ENCODE results near the gene HS3ST5. TPM values are rescaled to one million over a fixed set of nuclear protein-coding genes. Genes with fewer than 3 reads are reported as not detected.

HS3ST5 gene
- total and polyA plus RNA-seq, 2 donors = 0.02 to 0.05 TPM

DNA sequence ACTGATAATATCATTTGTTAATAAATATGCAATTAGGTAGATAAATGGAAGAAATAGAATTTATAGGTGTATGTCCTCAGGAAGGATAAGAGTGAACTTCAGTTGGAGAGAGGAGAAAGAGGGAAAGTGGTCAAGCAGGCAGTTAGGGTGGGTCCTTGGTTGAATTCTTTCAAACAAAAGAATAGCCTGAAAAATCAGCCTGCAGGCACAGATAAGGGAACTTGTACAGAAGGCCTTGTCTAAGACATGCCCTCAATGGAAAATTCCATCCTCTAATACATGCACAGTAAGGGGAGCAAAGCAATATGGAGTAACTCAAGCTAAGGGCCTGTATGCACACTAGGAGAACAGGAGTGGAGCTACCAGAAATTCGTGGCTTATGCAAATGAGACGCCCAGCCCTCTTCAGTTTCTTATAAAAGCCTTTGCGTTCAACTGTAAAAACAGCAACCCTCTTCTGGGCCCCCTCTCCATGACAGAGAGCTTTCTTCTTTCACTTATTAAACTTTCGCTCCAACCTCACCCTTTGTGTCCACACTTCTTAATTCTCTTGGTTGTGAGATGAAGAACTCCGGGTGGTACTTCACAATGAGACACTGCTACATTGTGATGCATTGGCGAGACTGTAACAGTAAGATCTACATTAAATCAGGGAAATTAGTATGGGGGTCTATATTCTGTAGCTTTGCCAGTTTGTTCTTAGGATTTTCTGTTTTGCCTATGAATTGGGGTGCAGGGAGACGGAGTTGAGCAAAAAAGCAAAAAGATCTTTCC lies 147.0 kb downstream of the HS3ST5 start:
- WGBS = 87% methylated on average over 7 of the region's 7 CpGs

GRCh38 chr6:114195027-114195365 lies 147.8 kb downstream of the HS3ST5 start:
- H3K36me3 ChIP-seq (ENCODE audit: control insufficient read depth in 2 of 2, insufficient read depth in 2 of 2, low read length in 1 of 2) = no peaks in the 10 kb centered on the region
- H3K4me3 ChIP-seq (ENCODE audit: low read length in 2 of 2) = no peak overlapping the region
- H3K27ac ChIP-seq (ENCODE audit: low read depth in 1 of 2, low read length in 1 of 2) = no peak overlapping the region
- no peaks in the 10 kb centered on the region for H3K27me3 ChIP-seq (ENCODE audit: control insufficient read depth in 2 of 2, insufficient read depth in 1 of 2, low read length in 1 of 2)
- no peaks in the 10 kb centered on the region for H3K9me3 ChIP-seq (ENCODE audit: control insufficient read depth in 2 of 2, insufficient read depth in 1 of 2, low read length in 1 of 2)
- WGBS = 86% methylated on average over 1 of the region's 1 CpG
- H3K4me1 ChIP-seq (ENCODE audit: control insufficient read depth in 2 of 2, insufficient read depth in 2 of 2, low read length in 2 of 2) = no peaks in the 10 kb centered on the region
- DNase-seq (ENCODE audit: low read depth in 6 of 9, low spot score in 9 of 9) = no peak

More for the DNA sequence above, 147.0 kb downstream of the HS3ST5 start:
- no peak overlapping the region for H3K27ac ChIP-seq (ENCODE audit: low read depth in 1 of 2, low read length in 1 of 2)
- H3K4me3 ChIP-seq (ENCODE audit: low read length in 2 of 2) = no peak overlapping the region
- H3K4me1 ChIP-seq (ENCODE audit: control insufficient read depth in 2 of 2, insufficient read depth in 2 of 2, low read length in 2 of 2) = no peaks in the 10 kb centered on the region
- no peaks in the 10 kb centered on the region for H3K9me3 ChIP-seq (ENCODE audit: control insufficient read depth in 2 of 2, insufficient read depth in 1 of 2, low read length in 1 of 2)
- no peak for DNase-seq (ENCODE audit: low read depth in 6 of 9, low spot score in 9 of 9)
- no peaks in the 10 kb centered on the region for H3K27me3 ChIP-seq (ENCODE audit: control insufficient read depth in 2 of 2, insufficient read depth in 1 of 2, low read length in 1 of 2)
- no peaks in the 10 kb centered on the region for H3K36me3 ChIP-seq (ENCODE audit: control insufficient read depth in 2 of 2, insufficient read depth in 2 of 2, low read length in 1 of 2)

DNA sequence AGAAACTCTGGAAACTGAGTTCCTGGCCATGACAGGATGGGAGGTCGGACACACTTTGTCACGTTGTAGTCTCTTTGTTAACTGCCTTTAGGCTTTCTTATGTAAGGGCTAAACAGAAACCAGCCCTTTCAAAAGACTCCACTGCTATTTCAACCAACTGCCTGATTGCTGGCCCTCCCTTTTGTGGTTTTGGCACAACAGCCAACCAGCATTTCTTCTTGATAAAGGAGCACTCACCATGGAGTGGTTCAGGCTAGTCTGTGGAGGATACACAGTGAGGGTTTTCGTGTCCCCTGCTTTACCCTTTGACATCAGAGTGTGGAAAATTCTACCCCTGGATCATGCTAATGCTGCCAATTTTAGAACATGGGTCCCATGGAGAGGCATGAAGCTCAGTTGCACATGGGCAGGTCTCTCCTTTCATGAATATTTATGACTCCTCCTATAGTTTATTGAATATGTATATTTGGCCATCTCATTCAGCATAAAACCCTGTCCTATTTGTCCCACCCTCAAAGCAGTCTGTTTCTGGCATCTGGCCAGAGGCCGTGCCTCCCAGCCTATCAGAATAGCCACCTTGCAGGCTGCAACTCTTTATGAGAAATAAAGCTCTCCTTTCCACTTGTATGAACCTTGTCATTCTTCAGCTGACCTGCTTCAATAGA lies 148.3 kb downstream of the HS3ST5 start:
- H3K36me3 ChIP-seq (ENCODE audit: control insufficient read depth in 2 of 2, insufficient read depth in 2 of 2, low read length in 1 of 2) = no peaks in the 10 kb centered on the region
- H3K4me3 ChIP-seq (ENCODE audit: low read length in 2 of 2) = no peak overlapping the region
- no peaks in the 10 kb centered on the region for H3K27me3 ChIP-seq (ENCODE audit: control insufficient read depth in 2 of 2, insufficient read depth in 1 of 2, low read length in 1 of 2)
- DNase-seq (ENCODE audit: low read depth in 6 of 9, low spot score in 9 of 9) = no peak
- 80% methylated on average over 4 of the region's 4 CpGs for WGBS
- H3K9me3 ChIP-seq (ENCODE audit: control insufficient read depth in 2 of 2, insufficient read depth in 1 of 2, low read length in 1 of 2) = no peaks in the 10 kb centered on the region
- H3K27ac ChIP-seq (ENCODE audit: low read depth in 1 of 2, low read length in 1 of 2) = no peak overlapping the region
- H3K4me1 ChIP-seq (ENCODE audit: control insufficient read depth in 2 of 2, insufficient read depth in 2 of 2, low read length in 2 of 2) = no peaks in the 10 kb centered on the region

DNA sequence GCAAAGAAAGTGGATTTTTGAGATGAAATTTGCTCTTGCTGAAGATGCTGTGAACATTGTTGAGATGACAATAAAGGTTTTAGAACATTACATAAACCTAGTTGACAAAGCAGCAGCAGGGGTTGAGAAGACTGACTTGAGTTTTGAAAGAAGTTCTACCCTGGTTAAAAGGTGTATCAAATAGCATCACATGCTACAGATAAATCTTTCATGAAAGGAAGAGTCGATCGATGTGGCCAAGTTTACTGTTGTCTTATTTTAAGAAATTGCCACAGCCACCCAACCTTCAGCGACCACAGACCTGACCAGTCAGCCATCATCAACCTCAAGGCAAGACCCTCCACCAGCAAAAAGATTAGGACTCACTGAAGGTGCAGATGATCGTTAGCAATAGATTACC lies 155.3 kb downstream of the HS3ST5 start:
- no peaks in the 10 kb centered on the region for H3K4me1 ChIP-seq (ENCODE audit: control insufficient read depth in 2 of 2, insufficient read depth in 2 of 2, low read length in 2 of 2)
- DNase-seq (ENCODE audit: low read depth in 6 of 9, low spot score in 9 of 9) = no peak
- no peak overlapping the region for H3K4me3 ChIP-seq (ENCODE audit: low read length in 2 of 2)
- WGBS = 93% methylated on average over 4 of the region's 4 CpGs
- no peaks in the 10 kb centered on the region for H3K36me3 ChIP-seq (ENCODE audit: control insufficient read depth in 2 of 2, insufficient read depth in 2 of 2, low read length in 1 of 2)
- no peak overlapping the region for H3K27ac ChIP-seq (ENCODE audit: low read depth in 1 of 2, low read length in 1 of 2)
- no peaks in the 10 kb centered on the region for H3K27me3 ChIP-seq (ENCODE audit: control insufficient read depth in 2 of 2, insufficient read depth in 1 of 2, low read length in 1 of 2)
- H3K9me3 ChIP-seq (ENCODE audit: control insufficient read depth in 2 of 2, insufficient read depth in 1 of 2, low read length in 1 of 2) = no peaks in the 10 kb centered on the region

GRCh38 chr6:114181664-114182063 lies 161.2 kb downstream of the HS3ST5 start:
- no peaks in the 10 kb centered on the region for H3K27me3 ChIP-seq (ENCODE audit: control insufficient read depth in 2 of 2, insufficient read depth in 1 of 2, low read length in 1 of 2)
- WGBS = 72% methylated on average over 3 of the region's 3 CpGs
- H3K27ac ChIP-seq (ENCODE audit: low read depth in 1 of 2, low read length in 1 of 2) = no peak overlapping the region
- H3K9me3 ChIP-seq (ENCODE audit: control insufficient read depth in 2 of 2, insufficient read depth in 1 of 2, low read length in 1 of 2) = no peaks in the 10 kb centered on the region
- DNase-seq (ENCODE audit: low read depth in 6 of 9, low spot score in 9 of 9) = no peak
- no peak overlapping the region for H3K4me3 ChIP-seq (ENCODE audit: low read length in 2 of 2)
- no peaks in the 10 kb centered on the region for H3K36me3 ChIP-seq (ENCODE audit: control insufficient read depth in 2 of 2, insufficient read depth in 2 of 2, low read length in 1 of 2)
- H3K4me1 ChIP-seq (ENCODE audit: control insufficient read depth in 2 of 2, insufficient read depth in 2 of 2, low read length in 2 of 2) = no peaks in the 10 kb centered on the region

DNA sequence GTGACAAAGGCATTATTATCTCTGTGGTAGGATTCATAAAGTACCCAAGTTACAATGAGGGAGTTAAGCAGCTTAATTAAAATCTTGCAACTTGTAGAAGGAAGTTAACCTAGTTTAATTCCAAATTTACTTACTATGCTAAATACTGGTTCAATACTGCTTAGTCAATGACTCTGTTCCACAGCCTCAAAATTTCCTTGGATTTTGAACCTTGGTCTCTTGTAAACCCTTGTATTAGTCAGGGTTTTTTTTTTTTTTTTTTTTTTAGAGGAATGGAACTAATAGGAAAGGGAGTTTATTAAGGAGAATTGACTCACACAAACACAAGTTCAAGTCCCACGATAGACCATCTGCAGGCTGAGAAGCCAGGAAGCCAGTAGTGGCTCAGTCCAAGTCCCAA lies 163.4 kb downstream of the HS3ST5 start:
- no peak overlapping the region for H3K27ac ChIP-seq (ENCODE audit: low read depth in 1 of 2, low read length in 1 of 2)
- no peak for DNase-seq (ENCODE audit: low read depth in 6 of 9, low spot score in 9 of 9)
- no peaks in the 10 kb centered on the region for H3K9me3 ChIP-seq (ENCODE audit: control insufficient read depth in 2 of 2, insufficient read depth in 1 of 2, low read length in 1 of 2)
- no peaks in the 10 kb centered on the region for H3K36me3 ChIP-seq (ENCODE audit: control insufficient read depth in 2 of 2, insufficient read depth in 2 of 2, low read length in 1 of 2)
- 98% methylated on average over 1 of the region's 1 CpG for WGBS
- H3K4me3 ChIP-seq (ENCODE audit: low read length in 2 of 2) = no peak overlapping the region
- H3K4me1 ChIP-seq (ENCODE audit: control insufficient read depth in 2 of 2, insufficient read depth in 2 of 2, low read length in 2 of 2) = no peaks in the 10 kb centered on the region
- H3K27me3 ChIP-seq (ENCODE audit: control insufficient read depth in 2 of 2, insufficient read depth in 1 of 2, low read length in 1 of 2) = no peaks in the 10 kb centered on the region

GRCh38 chr6:114176726-114177125 lies 166.1 kb downstream of the HS3ST5 start:
- Histone ChIP-seq H3K4me1 (ENCODE audit: control insufficient read depth in 2 of 2, insufficient read depth in 2 of 2, low read length in 2 of 2) (no peaks in the 10 kb centered on the region), H3K4me3 (ENCODE audit: low read length in 2 of 2) (no peak overlapping the region), H3K27ac (ENCODE audit: low read depth in 1 of 2, low read length in 1 of 2) (no peak overlapping the region), H3K9me3 (ENCODE audit: control insufficient read depth in 2 of 2, insufficient read depth in 1 of 2, low read length in 1 of 2) (no peaks in the 10 kb centered on the region), H3K27me3 (ENCODE audit: control insufficient read depth in 2 of 2, insufficient read depth in 1 of 2, low read length in 1 of 2) (no peaks in the 10 kb centered on the region), H3K36me3 (ENCODE audit: control insufficient read depth in 2 of 2, insufficient read depth in 2 of 2, low read length in 1 of 2) (no peaks in the 10 kb centered on the region)
- WGBS = 71% methylated on average over 2 of the region's 2 CpGs
- no peak for DNase-seq (ENCODE audit: low read depth in 6 of 9, low spot score in 9 of 9)

DNA sequence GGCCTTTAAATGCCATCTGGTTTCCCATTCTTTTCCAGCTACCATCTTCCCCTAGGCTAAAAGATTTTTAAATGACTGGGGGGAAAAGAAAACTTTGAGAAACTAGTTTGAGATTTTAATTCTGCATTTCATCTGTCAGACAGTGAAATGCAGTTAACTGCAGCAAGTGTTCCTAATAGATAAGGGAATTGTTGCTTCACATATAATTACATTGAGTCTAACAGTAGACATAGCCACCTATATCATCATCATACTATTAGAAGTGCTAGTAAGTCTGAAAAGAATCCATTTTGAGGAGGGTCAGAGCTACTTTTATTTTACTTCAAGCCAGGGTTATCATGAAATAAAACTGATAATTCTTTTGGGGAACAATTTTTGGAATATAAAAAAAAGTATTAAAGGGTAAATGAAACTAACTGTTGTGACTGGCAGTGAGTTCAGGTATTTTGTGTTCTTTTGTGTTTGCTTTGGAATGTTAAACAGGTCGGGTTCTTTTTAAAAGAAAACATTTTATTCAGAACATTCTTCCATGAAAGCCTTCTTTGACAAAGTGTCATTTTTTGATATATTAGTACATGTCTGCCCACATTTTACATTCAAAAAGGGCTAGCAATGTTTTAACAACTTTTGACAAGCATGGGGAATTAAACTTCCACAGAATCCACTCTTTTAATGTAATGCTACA lies 170.1 kb downstream of the HS3ST5 start:
- Histone ChIP-seq H3K4me3 (ENCODE audit: low read length in 2 of 2) (no peak overlapping the region), H3K9me3 (ENCODE audit: control insufficient read depth in 2 of 2, insufficient read depth in 1 of 2, low read length in 1 of 2) (no peaks in the 10 kb centered on the region), H3K27ac (ENCODE audit: low read depth in 1 of 2, low read length in 1 of 2) (no peak overlapping the region), H3K36me3 (ENCODE audit: control insufficient read depth in 2 of 2, insufficient read depth in 2 of 2, low read length in 1 of 2) (no peaks in the 10 kb centered on the region), H3K4me1 (ENCODE audit: control insufficient read depth in 2 of 2, insufficient read depth in 2 of 2, low read length in 2 of 2) (no peaks in the 10 kb centered on the region), H3K27me3 (ENCODE audit: control insufficient read depth in 2 of 2, insufficient read depth in 1 of 2, low read length in 1 of 2) (no peaks in the 10 kb centered on the region)
- 84% methylated on average over 1 of the region's 1 CpG for WGBS
- no peak for DNase-seq (ENCODE audit: low read depth in 6 of 9, low spot score in 9 of 9)

GRCh38 chr6:114171473-114171872 lies 171.3 kb downstream of the HS3ST5 start:
- Histone ChIP-seq H3K27me3 (ENCODE audit: control insufficient read depth in 2 of 2, insufficient read depth in 1 of 2, low read length in 1 of 2) (no peaks in the 10 kb centered on the region), H3K9me3 (ENCODE audit: control insufficient read depth in 2 of 2, insufficient read depth in 1 of 2, low read length in 1 of 2) (no peaks in the 10 kb centered on the region), H3K4me3 (ENCODE audit: low read length in 2 of 2) (no peak overlapping the region), H3K36me3 (ENCODE audit: control insufficient read depth in 2 of 2, insufficient read depth in 2 of 2, low read length in 1 of 2) (no peaks in the 10 kb centered on the region), H3K27ac (ENCODE audit: low read depth in 1 of 2, low read length in 1 of 2) (no peak overlapping the region), H3K4me1 (ENCODE audit: control insufficient read depth in 2 of 2, insufficient read depth in 2 of 2, low read length in 2 of 2) (no peaks in the 10 kb centered on the region)
- WGBS = 97% methylated on average over 4 of the region's 4 CpGs
- no peak for DNase-seq (ENCODE audit: low read depth in 6 of 9, low spot score in 9 of 9)

Measured in thymus (tissue), 11 donors.